DND-41 (cell line): Measurements from ENCODE around the gene GRID1.

Experiments used
- ATAC-seq: fragments of 200-7000 bp; cut with Tn5 transposase; 3 replicates; pipeline ENCODE4 v1.9.1; 2021; ENCODE audit warnings: low read depth; ENCODE audit not compliant: insufficient read depth
- DNase-seq: peaks from one replicate; pipeline ENCODE4 v3.0.0-alpha.2; 2020
- H2AFZ ChIP-seq: 2 replicates; pipeline ENCODE4 v1.6.0; 2012; ENCODE audit warnings: low read depth, low read length
- H3K27ac ChIP-seq: 2 replicates; pipeline ENCODE4 v1.5.1; 2012; ENCODE audit warnings: low read length, inconsistent platforms
- H3K27me3 ChIP-seq: fragments of 200-600 bp; sonication (generic); 2 replicates; pipeline ENCODE4 v1.6.0; 2012; ENCODE audit warnings: low read length, mild to moderate bottlenecking, inconsistent platforms; ENCODE audit not compliant: insufficient read depth, poor library complexity
- H3K36me3 ChIP-seq: 2 replicates; pipeline ENCODE4 v1.5.1; 2012; ENCODE audit warnings: low read length, inconsistent platforms; ENCODE audit not compliant: insufficient read depth
- H3K4me1 ChIP-seq: 2 replicates; pipeline ENCODE4 v1.5.1; 2012; ENCODE audit warnings: mild to moderate bottlenecking, low read length; ENCODE audit not compliant: insufficient read depth
- H3K4me2 ChIP-seq: 2 replicates; pipeline ENCODE4 v1.6.0; 2012; ENCODE audit warnings: mild to moderate bottlenecking, moderate library complexity, low read length, inconsistent platforms; ENCODE audit not compliant: insufficient read depth
- H3K4me3 ChIP-seq, 2 experiments: fragments of 200-600 bp in 1 of 2; shearing (Covaris generic) in 1 of 2; 2 replicates each; pipeline ENCODE4 v1.5.1; 2012 to 2016; ENCODE audit warnings: inconsistent platforms in 2 of 2, low read length in 2 of 2, mild to moderate bottlenecking in 2 of 2, low read depth in 1 of 2, moderate library complexity in 1 of 2
- H3K79me2 ChIP-seq: 2 replicates; pipeline ENCODE4 v1.6.0; 2012; ENCODE audit warnings: low read length, inconsistent platforms; ENCODE audit not compliant: insufficient read depth
- H3K9ac ChIP-seq: 2 replicates; pipeline ENCODE4 v1.6.0; 2012; ENCODE audit warnings: low read depth, mild to moderate bottlenecking, inconsistent platforms, low read length, moderate library complexity
- H3K9me3 ChIP-seq: 2 replicates; pipeline ENCODE4 v1.5.1; 2012; ENCODE audit warnings: low read length, moderate library complexity, mild to moderate bottlenecking, inconsistent platforms; ENCODE audit not compliant: insufficient read depth, severe bottlenecking
- H4K20me1 ChIP-seq: 2 replicates; pipeline ENCODE4 v1.6.0; 2012; ENCODE audit warnings: low read length; ENCODE audit not compliant: insufficient read depth
- EZH2 ChIP-seq: IDR thresholded peaks from 3 replicates; pipeline ENCODE4 v1.6.1; 2012; ENCODE audit warnings: borderline replicate concordance, low read depth, mild to moderate bottlenecking, moderate library complexity, low read length, inconsistent platforms; ENCODE audit not compliant: severe bottlenecking
- TF ChIP-seq, protein P1 (sequence below): IDR thresholded peaks from 2 replicates; pipeline ENCODE4 v1.5.1; 2012; ENCODE audit warnings: borderline replicate concordance, low read length, moderate library complexity, mild to moderate bottlenecking; ENCODE audit not compliant: poor library complexity, severe bottlenecking; ENCODE audit errors: extremely low read depth

GRID1 gene

GRCh38 chr10:85724215-85724614 is 642.4 kb downstream of the GRID1 start:
- H3K4me2 ChIP-seq = no peak overlapping the region
- no peak for ATAC-seq
- H2AFZ ChIP-seq = no peak overlapping the region
- no peaks in the 10 kb centered on the region for H3K4me1 ChIP-seq
- H3K36me3 ChIP-seq = no peaks in the 10 kb centered on the region
- TF ChIP-seq, protein P1, sequence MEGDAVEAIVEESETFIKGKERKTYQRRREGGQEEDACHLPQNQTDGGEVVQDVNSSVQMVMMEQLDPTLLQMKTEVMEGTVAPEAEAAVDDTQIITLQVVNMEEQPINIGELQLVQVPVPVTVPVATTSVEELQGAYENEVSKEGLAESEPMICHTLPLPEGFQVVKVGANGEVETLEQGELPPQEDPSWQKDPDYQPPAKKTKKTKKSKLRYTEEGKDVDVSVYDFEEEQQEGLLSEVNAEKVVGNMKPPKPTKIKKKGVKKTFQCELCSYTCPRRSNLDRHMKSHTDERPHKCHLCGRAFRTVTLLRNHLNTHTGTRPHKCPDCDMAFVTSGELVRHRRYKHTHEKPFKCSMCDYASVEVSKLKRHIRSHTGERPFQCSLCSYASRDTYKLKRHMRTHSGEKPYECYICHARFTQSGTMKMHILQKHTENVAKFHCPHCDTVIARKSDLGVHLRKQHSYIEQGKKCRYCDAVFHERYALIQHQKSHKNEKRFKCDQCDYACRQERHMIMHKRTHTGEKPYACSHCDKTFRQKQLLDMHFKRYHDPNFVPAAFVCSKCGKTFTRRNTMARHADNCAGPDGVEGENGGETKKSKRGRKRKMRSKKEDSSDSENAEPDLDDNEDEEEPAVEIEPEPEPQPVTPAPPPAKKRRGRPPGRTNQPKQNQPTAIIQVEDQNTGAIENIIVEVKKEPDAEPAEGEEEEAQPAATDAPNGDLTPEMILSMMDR = no peak
- TF ChIP-seq EZH2 = no peak
- no peaks in the 10 kb centered on the region for H3K27me3 ChIP-seq
- H3K27ac ChIP-seq = no peak overlapping the region
- no peak overlapping the region for H3K4me3 ChIP-seq
- DNase-seq = no peak
- H4K20me1 ChIP-seq = no peaks in the 10 kb centered on the region
- no peak overlapping the region for H3K9ac ChIP-seq
- no peaks in the 10 kb centered on the region for H3K9me3 ChIP-seq
- no peaks in the 10 kb centered on the region for H3K79me2 ChIP-seq

DNA sequence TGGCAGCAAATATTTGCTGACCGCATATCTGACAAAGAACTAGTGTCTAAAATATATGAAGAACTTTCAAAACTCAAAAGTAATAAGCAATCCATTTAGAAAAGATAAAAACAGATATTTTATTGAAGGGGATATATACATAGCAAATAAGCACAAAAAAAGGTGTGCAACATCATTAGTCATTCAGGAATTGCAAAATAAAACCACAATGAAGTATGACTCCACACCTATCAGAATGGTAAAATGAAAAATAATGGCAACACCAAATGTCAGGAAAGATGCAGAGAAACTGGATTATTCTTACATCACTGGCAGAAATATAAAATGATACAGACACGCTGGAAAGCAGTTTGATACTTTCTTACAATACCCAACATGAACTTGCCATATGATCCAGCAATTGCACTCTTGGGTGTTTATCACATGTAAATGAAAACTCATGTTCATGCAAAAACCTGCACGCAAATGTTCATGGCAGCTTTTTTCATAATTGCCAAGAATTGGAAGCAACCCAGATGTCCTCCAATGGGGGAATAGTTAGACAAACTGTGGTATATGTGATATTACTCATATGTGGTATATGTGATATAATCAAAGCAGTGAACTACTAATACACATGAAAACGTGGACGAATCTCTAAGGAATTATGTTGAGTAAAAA is 645.5 kb downstream of the GRID1 start:
- no peaks in the 10 kb centered on the region for H3K4me1 ChIP-seq
- no peak overlapping the region for H3K4me2 ChIP-seq
- H2AFZ ChIP-seq = no peak overlapping the region
- H3K36me3 ChIP-seq = no peaks in the 10 kb centered on the region
- no peaks in the 10 kb centered on the region for H4K20me1 ChIP-seq
- DNase-seq (no peak), ATAC-seq (no peak)
- no peaks in the 10 kb centered on the region for H3K27me3 ChIP-seq
- no peak overlapping the region for H3K27ac ChIP-seq
- no peaks in the 10 kb centered on the region for H3K9me3 ChIP-seq
- no peaks in the 10 kb centered on the region for H3K79me2 ChIP-seq
- TF ChIP-seq, protein P1 = no peak
- no peak for TF ChIP-seq EZH2
- no peak overlapping the region for H3K4me3 ChIP-seq
- no peak overlapping the region for H3K9ac ChIP-seq

GRCh38 chr10:85719408-85719807 is 647.2 kb downstream of the GRID1 start:
- H3K27me3 ChIP-seq = no peaks in the 10 kb centered on the region
- H2AFZ ChIP-seq = no peak overlapping the region
- H3K9me3 ChIP-seq = no peaks in the 10 kb centered on the region
- H3K36me3 ChIP-seq = no peaks in the 10 kb centered on the region
- H3K9ac ChIP-seq = no peak overlapping the region
- ATAC-seq = no peak
- no peak overlapping the region for H3K4me3 ChIP-seq
- no peaks in the 10 kb centered on the region for H3K79me2 ChIP-seq
- DNase-seq = no peak
- TF ChIP-seq EZH2 = no peak
- TF ChIP-seq, protein P1 = no peak
- no peaks in the 10 kb centered on the region for H3K4me1 ChIP-seq
- no peak overlapping the region for H3K4me2 ChIP-seq
- H3K27ac ChIP-seq = no peak overlapping the region
- H4K20me1 ChIP-seq = no peaks in the 10 kb centered on the region
